SIG-M5 (cell line): ENCODE measurements around the gene PHOSPHO1.

ENCODE experiments used
- DNase-seq: peaks from one replicate; lab custom pipeline; 2025; lab: John Stamatoyannopoulos, UW

Gene PHOSPHO1

DNA sequence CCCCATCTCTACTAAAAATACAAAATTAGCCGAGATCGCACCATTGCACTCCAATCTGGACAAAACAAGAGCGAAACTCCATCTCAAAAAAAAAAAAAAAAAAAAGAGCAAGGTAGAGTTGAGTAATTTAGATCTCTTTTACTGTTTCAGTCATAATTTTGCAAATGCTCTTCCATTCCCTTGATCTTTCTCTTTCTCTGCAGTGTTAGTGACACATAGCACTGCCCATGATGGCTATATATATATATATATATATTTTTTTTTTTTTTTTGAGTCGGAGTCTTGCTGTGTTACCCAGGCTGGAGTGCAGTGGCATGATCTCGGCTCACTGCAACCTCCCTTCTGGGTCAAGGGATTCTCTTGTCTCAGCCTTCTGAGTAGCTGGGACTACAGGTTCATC lies 12.2 kb upstream of the PHOSPHO1 start:
- no peak for DNase-seq

DNA sequence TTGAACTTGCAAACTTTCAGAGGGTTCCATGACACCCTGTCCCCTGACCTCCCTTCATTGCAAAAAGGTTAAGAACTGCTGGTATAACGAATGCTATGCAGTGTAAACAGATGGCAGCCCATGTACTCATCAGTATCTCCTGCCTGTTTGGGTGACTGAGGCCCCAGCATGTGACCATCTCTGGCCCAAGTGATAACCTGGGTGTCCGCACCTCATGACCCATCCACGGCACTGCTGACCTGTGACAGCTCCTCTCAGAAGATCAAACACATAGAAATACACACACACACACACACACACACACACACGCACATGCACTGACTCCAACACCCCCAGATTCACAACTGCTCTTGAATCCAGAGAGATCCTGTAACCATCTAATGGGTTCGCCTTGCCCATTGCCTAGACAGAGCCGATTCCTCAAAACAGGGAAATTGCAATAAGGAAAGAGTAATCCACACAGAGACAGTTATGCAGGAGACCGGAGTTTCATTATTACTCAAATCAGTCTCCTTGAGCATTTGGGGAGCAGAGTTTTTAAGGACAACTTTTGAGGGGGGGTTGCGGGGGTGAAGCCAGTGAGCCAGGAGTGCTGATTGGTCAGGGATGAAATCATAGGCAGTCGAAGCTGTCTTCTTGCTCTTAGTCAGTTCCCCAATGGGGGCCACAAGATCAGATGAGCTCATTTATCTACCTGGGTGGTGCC lies 11.3 kb upstream of the PHOSPHO1 start:
- DNase-seq, result no peak

- no peak for DNase-seq
Measured at GRCh38 chr17:49241040-49241439, 10.5 kb upstream of the PHOSPHO1 start.

- no peak for DNase-seq
Measured at GRCh38 chr17:49240619-49241018, 10.0 kb upstream of the PHOSPHO1 start.

DNA sequence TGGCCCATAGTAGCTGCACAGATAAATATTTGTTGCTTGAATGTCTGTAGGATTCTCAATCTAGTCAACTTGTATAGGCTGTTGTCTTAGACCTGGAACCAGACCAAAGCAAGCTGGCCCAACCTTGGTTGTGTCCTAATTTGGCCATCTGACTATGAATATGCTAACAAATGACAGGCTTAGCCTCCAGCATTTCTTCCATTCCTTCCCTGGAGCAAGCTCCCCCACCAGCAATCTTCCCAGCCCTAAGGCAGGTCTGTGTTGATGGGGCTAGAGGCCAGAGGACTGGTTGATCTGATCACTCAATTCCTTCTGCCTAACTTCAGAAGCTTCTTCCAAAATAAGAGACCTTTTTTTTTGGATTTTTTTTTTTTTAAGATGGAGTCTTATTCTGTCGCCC lies 9.4 kb upstream of the PHOSPHO1 start:
- DNase-seq, result no peak

DNA sequence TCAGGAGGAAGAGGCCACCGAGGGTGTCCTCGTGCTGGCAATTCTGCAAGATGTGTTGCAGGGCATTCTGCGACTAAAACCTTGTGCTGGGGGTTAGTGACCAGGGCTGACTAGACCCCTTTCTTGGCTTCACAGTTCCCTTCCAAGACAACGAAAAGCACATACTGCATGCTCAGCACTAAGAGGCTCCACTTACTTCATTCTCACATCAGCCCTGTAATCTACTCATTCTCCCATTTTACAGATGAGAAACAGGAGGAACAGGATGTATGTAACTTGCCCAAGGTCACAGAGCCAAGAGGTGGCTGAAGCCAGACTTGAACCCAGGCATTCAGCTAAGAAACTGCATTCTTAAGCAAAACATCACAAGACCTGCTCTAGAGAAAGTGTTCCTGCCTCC lies 5.3 kb upstream of the PHOSPHO1 start:
- DNase-seq, result no peak

DNA sequence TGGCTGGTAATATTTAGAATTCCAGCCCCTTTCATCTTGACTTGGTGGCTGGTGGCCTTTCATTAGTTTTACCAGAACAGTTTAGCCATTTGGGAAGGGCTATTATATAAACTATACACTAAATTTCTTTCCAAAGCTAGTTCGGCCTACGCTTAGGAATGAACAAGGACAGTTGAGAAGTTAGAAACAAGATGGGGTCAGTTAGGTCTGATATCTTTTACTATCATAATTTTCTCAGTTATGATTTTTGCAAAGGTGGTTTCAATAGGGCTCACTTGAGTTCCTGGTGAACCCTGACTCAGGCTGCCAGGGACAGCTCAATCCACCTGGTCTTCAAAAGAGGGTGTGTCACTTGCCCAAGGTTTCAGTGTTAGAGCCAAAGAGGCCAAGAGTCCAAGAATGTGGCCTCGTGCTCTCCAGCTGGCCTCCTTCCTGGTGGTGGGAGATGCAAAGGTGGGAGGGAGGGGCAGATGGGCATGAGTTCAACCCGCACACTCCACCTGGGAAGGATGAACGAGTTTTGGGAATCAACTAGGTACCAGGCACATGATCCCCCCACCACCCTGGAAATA lies 4.0 kb upstream of the PHOSPHO1 start:
- no peak for DNase-seq

- DNase-seq, result no peak
Measured at GRCh38 chr17:49231563-49231894, 942 bp upstream of the PHOSPHO1 start.

DNA sequence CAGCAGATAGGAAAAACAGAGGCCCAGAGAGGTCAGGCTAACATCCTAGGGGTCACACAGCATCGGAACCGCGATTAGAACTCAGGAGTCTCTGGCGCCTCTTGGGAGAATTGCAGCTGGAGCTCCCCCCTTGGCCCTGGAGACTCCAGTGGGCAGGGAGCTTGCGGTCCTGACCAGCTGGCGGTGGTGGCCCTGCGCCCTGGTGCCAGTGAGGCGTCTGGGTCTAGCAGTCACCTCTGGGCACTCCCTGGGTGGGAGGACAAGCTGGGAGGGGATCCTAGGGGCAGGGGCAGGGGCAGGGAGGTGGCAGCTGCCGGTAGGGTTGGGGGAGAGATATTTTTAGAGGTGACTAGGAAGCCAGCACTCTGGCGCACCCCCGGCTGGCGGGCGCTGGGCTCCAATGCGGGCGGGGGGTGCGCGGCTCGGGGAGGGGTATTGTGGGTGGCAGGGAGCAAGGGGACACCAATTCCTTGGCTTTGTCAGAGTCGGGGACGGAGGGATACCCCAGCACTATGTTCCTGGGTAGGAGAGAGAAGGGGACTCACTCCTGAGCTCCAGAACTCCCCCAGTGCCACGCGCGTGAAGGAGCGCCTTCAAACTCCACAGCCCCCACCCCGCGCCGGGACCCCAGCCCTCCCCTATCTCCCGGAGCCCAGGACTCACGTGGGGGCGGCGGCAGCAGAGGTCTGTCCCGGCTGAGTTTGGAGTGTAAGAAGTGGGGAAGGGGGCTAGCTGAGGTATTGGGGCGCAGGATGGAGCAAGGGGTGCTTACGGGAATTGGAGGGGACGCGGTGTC lies 584 bp downstream of the PHOSPHO1 start:
- DNase-seq, result no peak

DNA sequence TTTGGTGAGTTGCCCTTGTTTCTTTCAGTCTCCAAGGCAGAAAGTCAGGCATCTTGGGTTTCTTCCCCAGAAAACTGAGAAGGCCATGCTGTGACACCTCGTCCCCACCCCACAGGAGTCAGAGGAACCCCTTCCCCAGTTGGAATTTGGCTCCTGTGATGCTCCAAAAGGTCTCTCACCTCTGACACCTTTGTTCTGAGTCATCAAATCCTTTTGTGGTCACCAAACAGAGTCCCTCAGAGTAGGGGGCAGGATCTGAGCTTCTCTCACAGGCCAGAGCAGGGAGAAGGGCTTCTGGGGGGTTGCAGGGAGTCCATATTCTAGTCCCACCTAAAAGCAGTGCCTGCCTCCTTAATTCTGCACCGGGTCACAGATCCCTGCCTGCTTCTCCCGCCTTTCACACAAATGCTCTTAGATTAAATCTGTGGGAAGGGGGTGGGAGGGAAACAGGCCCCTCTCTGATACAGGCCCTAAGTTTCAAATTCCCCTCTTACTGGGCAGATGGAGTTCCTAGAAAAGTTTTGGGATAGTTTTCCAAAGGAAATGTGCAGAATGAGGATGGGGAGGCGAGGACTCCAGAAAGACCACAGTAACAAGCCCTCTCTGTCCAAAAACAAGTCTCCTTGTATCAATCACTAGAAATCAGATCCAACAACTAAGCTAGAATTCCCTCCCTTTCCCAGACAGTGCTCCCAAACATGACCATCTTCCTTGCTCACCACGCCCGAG lies 1.3 kb downstream of the PHOSPHO1 start:
- no peak for DNase-seq

DNA sequence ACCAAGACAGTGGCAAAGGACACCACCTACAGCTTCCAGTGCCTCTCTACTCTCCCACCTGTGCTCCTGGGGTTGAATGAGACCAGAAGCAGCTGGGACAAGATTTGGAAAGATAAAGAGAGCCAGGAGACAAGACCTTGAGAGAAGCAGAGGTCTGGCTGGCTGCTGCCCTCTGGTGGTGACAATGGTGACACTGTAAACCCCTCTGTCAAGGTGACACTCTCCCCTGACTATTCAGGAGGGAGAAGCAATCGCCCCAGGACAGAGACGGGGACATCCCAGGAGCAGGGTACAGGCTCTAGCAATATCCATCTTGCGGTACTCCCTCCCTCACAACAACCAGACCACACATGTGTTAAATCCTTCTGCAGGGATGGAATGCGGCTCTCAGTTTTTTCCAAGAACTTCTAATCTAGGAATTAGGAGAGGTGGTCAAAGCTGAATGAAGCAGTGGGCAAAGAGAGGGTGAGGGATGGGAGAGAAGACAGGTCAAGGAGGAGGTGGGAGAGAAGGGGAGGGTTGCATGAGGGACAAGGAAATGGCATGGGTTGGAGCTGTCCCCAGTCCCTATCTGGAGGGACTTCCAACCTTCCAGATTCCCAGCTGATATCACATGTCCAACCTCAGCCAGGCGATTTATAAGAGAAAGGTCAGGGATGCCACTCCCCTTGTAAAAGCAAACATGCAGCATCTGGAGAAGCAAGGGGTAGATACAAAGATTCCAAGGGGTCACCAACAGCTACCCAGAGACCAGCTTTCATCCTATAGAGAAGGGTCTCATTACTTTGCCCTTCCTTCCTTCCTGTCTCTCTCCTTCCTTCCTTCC lies 2.9 kb downstream of the PHOSPHO1 start:
- no peak for DNase-seq

GRCh38 chr17:49226771-49227435 lies 3.7 kb downstream of the PHOSPHO1 start:
- DNase-seq, result no peak

- no peak for DNase-seq
Measured at GRCh38 chr17:49225554-49226236, 4.9 kb downstream of the PHOSPHO1 start.

GRCh38 chr17:49224997-49225337 lies 5.6 kb downstream of the PHOSPHO1 start:
- DNase-seq, result no peak

- no peak for DNase-seq
Measured at GRCh38 chr17:49224198-49224996, 6.2 kb downstream of the PHOSPHO1 start.

DNA sequence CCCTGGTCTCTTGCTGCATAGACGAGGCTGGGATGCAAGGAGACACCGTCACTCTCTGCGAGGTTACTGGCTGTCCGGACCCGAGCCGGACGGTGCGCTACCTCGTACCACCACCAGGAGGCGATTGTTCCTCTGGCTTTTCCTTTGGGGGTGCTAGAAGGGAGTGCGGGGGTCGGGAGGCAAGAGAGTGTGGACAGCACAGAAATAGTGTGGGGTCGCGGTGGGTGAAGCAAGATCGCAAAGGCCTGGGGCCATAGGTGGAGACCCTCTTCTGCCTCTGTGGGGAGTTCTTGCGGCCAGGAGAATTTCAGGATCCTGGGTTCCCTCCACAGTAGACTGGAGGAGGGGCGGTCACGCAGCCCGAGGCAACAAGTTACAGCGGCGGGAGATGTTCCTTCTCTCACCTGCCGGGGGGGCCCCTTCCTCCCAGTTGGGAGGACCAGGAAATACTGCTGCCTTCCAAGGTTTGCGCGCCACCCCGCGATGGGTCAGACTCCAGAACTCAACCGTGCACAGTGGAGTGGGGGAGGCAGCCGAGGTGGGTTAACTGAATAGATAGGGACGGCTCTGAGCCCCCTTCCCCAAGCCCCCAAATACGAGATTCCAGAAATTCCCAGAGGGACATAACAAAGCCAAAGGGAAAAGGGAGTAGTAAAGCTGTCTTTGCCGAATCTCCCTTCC lies 6.9 kb downstream of the PHOSPHO1 start:
- no peak for DNase-seq

DNA sequence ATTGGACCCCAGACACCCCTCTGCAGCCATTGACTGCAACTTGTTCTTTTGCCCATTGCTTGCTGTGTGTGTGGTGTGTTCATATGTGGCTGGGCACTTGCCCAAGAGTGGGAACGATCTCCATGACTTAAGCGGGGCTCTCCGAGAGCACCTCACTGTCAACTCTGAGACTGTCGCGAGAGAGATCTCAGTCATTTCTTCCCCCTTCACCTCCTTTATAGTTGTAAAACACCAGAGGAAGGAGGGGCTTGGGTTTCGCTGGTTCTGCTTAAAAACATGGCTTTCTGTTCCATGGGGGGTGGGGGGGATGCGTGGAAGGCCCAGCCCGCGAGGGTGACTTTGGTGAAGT lies 7.4 kb downstream of the PHOSPHO1 start:
- DNase-seq, result no peak

- no peak for DNase-seq
Measured at GRCh38 chr17:49219987-49220386, 10.6 kb downstream of the PHOSPHO1 start.
